Ovary (tissue), 9 donors: ENCODE measurements around the gene NPHP3. TPM values are rescaled to one million over a fixed set of nuclear protein-coding genes. Genes with fewer than 3 reads are reported as not detected.
"Not testable (repeated sequence)": the region's sequence is repeated elsewhere in the genome, so short reads cannot be mapped to it uniquely, and the experiment has no call there.

ENCODE experiments used
- DNase-seq, 5 donors: peaks; one replicate each; pipeline ENCODE4 v3.0.0-alpha.2; 2019 to 2020
- H3K27ac ChIP-seq, 2 donors: fragments of 200-600 bp; one replicate each; pipeline versions ENCODE4 v1.5.1 to v1.8.0; 2019 to 2022
- H3K27me3 ChIP-seq: fragments of 200-600 bp; one replicate; pipeline ENCODE4 v1.8.0; 2022
- H3K36me3 ChIP-seq: fragments of 200-600 bp; sonication (generic); one replicate; pipeline ENCODE4 v1.5.1; 2019
- H3K4me1 ChIP-seq: one replicate; pipeline ENCODE4 v1.8.1; 2013; ENCODE audit warnings: mild to moderate bottlenecking, moderate library complexity; ENCODE audit not compliant: insufficient read depth
- H3K4me3 ChIP-seq: fragments of 200-600 bp; sonication (generic); one replicate; pipeline ENCODE4 v1.5.1; 2017
- H3K9me3 ChIP-seq, 2 donors: fragments of 200-600 bp in 1 of 2; sonication (generic) in 1 of 2; one replicate each; pipeline versions ENCODE4 v1.5.1 to v1.8.1; 2013 to 2019; ENCODE audit warnings: mild to moderate bottlenecking in 1 of 2, moderate library complexity in 1 of 2
- EP300 ChIP-seq: sonication (generic); formaldehyde crosslinking; IDR thresholded peaks from one replicate; pipeline ENCODE4 v1.6.1; 2017; ENCODE audit warnings: antibody characterized with exemption
- POLR2A ChIP-seq: fragments of 450-650 bp; IDR thresholded peaks from one replicate; pipeline ENCODE4 v1.6.1; 2017; ENCODE audit warnings: antibody characterized with exemption, mild to moderate bottlenecking, moderate library complexity
- WGBS, 3 donors: extraction: QIAGEN DNeasy Blood & Tissue Kit in 1 of 3; methylation state at CpG; one replicate each; pipeline versions ENCODE4 v1.1.5 to v1.1.7; 2013 to 2017; 5-methylcytosine and 5-hydroxymethylcytosine counted together
- intact Hi-C, 4 donors: fragments of 100-400 bp; cut with DNase I; formaldehyde crosslinking; loops; one replicate each; pipeline versions ENCODE4 v1.11.0 to v1.15.1; 2022 to 2023
- polyA plus RNA-seq, 2 donors: library from polyadenylated mRNA; stranded (reverse); fragments of 200-250 nt in 1 of 2; fragments of 350-450 nt in 1 of 2; fragmentation: Illumina TruSeq in 1 of 2; extraction: RNeasy Lipid Tissue Mini Kit (QIAGEN cat#74804) in 1 of 2; gene quantifications; one replicate each; pipeline ENCODE4 v1.2.3, GENCODE V29; 2013 to 2014
- total RNA-seq, 7 donors: library from RNA; depleted of rRNA in 2 of 7; stranded (reverse); fragments of >200 nt in 2 of 7; fragmentation: NEBNext Ultra II Directional in 3 of 7; extraction: Animal tissue kit (Norgen Biotek cat#: 25700) in 3 of 7; gene quantifications; one replicate each; pipeline versions ENCODE4 v1.1.0 to v1.2.4, GENCODE V29; 2016 to 2023
- TF ChIP-seq, protein P1 (sequence below), 3 donors: fragments of 450-650 bp in 2 of 3; fragments of 200-600 bp in 1 of 3; IDR thresholded peaks; one replicate each; pipeline versions ENCODE4 v1.5.1 to v1.8.0; 2016 to 2022; ENCODE audit warnings: antibody characterized with exemption in 3 of 3, mild to moderate bottlenecking in 1 of 3
- donor health status: DM: no; HTN: no; CAD: no; lungs with moderate emphysema.
- donor health status: DM: no; HTN: no; CAD: no.
- donor health status: Bipolar disorder and iron deficiency.
- donor health status: DM: yes; HTN: yes; CAD: no.
- donor health status: DM: no; HTN: no; CAD: no.
- donor health status: DM: yes; HTN: yes; CAD: no.

Gene NPHP3
- total and polyA plus RNA-seq, 9 donors: 25.8 to 66.9 (median 36.8) TPM

DNA sequence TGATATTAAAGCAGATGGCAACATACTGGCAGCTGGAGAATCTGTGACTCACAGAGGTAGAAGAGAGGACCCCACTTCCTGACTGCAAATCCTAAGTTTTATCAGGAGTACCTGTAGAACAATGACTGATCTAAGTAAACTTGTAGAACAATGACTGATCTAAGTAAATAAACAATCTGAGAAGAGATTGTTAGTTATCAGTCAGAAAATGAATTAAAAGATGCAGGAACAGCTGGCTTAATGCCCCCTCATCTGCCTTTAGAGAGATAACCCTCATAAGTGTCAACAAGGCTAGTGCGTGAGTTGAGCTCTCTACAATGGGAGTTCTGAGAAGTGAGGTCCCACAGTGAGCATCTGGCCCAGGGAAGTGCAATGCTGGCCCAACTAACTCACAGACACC is 77.2 kb downstream of the NPHP3 start:
- TF ChIP-seq POLR2A (no peak), EP300 (no peak)
- TF ChIP-seq, protein P1, sequence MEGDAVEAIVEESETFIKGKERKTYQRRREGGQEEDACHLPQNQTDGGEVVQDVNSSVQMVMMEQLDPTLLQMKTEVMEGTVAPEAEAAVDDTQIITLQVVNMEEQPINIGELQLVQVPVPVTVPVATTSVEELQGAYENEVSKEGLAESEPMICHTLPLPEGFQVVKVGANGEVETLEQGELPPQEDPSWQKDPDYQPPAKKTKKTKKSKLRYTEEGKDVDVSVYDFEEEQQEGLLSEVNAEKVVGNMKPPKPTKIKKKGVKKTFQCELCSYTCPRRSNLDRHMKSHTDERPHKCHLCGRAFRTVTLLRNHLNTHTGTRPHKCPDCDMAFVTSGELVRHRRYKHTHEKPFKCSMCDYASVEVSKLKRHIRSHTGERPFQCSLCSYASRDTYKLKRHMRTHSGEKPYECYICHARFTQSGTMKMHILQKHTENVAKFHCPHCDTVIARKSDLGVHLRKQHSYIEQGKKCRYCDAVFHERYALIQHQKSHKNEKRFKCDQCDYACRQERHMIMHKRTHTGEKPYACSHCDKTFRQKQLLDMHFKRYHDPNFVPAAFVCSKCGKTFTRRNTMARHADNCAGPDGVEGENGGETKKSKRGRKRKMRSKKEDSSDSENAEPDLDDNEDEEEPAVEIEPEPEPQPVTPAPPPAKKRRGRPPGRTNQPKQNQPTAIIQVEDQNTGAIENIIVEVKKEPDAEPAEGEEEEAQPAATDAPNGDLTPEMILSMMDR (IDR thresholded peaks at IDR 0.05): no peak
- intact Hi-C loops: loop anchor here in 2 of 4 donors (10.0 kb wide), 2 partner anchors 110 to 390 kb away; no protein-coding TSS in a partner anchor
- Histone ChIP-seq H3K4me1 (no peaks in the 10 kb centered on the region), H3K27ac (no peak overlapping the region), H3K4me3 (no peak overlapping the region), H3K9me3 (no peaks in the 10 kb centered on the region), H3K27me3 (no peaks in the 10 kb centered on the region), H3K36me3 (no peaks in the 10 kb centered on the region)
- DNase-seq: no peak
- WGBS, 3 donors: 93 to 100% (median 96%) methylated on average over 1 of the region's 1 CpG

DNA sequence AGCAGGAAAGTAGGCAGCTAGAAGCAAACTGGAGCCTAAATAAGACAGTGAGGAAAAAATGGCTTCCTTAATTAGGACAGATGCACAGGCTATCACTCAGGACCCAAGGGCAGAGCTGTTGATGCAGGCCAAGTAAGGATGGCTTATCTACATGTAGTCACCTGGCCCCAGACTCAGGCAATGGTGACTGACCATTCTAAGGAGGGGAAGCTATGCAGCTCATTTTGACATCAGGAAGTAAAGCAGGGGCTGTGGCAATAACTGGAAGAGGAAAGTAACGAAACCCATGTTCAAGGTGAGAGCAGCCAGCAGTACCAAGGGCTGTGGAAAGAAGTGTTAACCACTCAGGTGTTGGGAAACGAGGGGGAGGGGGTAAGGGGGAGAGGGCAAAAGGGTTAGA is 78.8 kb downstream of the NPHP3 start:
- H3K4me1 ChIP-seq: no peaks in the 10 kb centered on the region
- WGBS, 3 donors: 72 to 81% (median 74%) methylated on average over 2 of the region's 2 CpGs
- H3K9me3 ChIP-seq: no peaks in the 10 kb centered on the region
- intact Hi-C loops: loop anchor here in 3 of 4 donors (2.0 to 10.0 kb wide), 4 partner anchors 106 to 389 kb away; no protein-coding TSS in a partner anchor
- H3K27ac ChIP-seq: no peak overlapping the region
- H3K4me3 ChIP-seq: no peak overlapping the region
- no peak for DNase-seq
- H3K36me3 ChIP-seq: no peaks in the 10 kb centered on the region
- no peak for TF ChIP-seq POLR2A
- TF ChIP-seq, protein P1 (IDR thresholded peaks at IDR 0.05): no peak
- no peaks in the 10 kb centered on the region for H3K27me3 ChIP-seq

DNA sequence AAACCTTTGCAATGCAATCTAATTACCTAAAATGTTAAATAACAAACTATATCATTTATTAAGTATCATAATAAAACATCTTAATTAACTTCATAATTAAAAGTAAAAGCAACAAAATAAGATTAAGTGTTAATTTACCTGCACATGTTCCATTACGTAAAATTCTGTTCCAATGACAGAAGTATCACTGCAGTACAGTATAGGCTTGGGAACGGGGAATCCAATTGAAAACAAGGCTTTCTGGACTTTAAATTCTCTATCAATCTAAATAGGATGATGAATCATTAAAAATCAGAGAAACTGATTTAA is 79.7 kb downstream of the NPHP3 start:
- TF ChIP-seq POLR2A (no peak), EP300 (no peak)
- TF ChIP-seq, protein P1 (IDR thresholded peaks at IDR 0.05): no peak
- no peak overlapping the region for H3K27ac ChIP-seq
- no peak for DNase-seq
- intact Hi-C loops: loop anchor here in 3 of 4 donors (2.0 to 10.0 kb wide), 4 partner anchors 105 to 388 kb away; no protein-coding TSS in a partner anchor
- H3K27me3 ChIP-seq: no peaks in the 10 kb centered on the region
- WGBS, 3 donors: 66 to 67% (median 67%) methylated on average over 2 of the region's 2 CpGs
- no peaks in the 10 kb centered on the region for H3K36me3 ChIP-seq
- H3K9me3 ChIP-seq: no peaks in the 10 kb centered on the region
- H3K4me1 ChIP-seq: no peaks in the 10 kb centered on the region
- no peak overlapping the region for H3K4me3 ChIP-seq

DNA sequence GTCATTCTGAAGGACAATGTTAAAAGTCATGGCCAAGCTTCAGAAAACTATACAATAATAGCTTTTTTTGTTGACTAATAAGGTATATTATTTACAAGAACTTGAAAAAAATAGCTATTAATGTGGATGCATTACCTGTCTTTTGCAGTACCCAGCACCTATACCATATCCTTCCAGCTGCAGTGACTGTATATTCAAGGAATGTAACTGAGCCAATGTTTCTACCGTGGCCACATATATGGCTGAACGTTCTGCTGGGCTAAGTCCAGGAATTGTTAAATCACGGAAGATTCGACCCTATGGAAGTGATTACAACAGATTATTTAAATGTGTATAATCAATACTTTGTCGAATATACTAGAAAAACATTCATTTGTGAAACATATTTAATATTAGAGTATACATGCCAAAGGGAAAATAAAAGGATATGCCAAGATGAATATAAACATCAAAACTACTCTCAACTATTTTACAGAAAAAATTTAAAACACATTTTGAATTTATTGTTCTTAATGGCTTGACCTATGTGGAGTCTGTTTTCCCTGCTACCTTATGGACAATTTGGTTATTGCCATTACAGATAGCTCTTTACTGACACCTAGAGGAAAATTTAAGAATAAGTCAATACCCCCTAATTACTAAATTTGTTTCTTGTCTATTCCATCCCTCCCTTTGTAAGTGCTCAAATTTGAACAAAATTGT is 80.2 kb downstream of the NPHP3 start:
- Histone ChIP-seq H3K36me3 (no peaks in the 10 kb centered on the region), H3K4me3 (no peak overlapping the region), H3K27ac (no peak overlapping the region), H3K4me1 (no peaks in the 10 kb centered on the region), H3K9me3 (no peaks in the 10 kb centered on the region), H3K27me3 (no peaks in the 10 kb centered on the region)
- 68 to 70% (median 69%) methylated on average over 5 of the region's 5 CpGs for WGBS, 3 donors
- TF ChIP-seq EP300: no peak
- TF ChIP-seq, protein P1 (IDR thresholded peaks at IDR 0.05): peak; percentile 61 to 82 (median 67)
- DNase-seq: no peak
- intact Hi-C loops: loop anchor here (2.0 to 10.0 kb wide), 5 partner anchors 105 to 387 kb away; no protein-coding TSS in a partner anchor

DNA sequence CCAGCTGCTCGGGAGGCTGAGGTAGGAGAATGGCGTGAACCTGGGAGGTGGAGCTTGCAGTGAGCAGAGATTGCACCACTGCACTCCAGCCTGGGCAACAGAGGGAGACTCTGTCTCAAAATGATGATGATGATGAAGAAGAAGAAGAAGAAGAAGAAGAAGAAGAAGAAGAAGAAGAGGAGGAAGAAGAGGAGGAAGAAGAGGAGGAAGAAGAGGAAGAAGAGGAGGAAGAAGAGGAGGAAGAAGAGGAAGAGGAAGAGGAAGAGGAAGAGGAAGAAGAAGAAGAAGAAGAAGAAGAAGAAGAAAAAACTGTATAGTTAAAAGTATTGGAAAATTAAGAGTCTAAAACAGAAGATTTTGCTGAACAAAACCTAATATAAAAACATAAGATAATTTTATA is 80.8 kb downstream of the NPHP3 start:
- WGBS, 3 donors: 93 to 95% (median 94%) methylated on average over 2 of the region's 2 CpGs
- intact Hi-C loops: loop anchor here (2.0 to 10.0 kb wide), 4 partner anchors 104 to 387 kb away; no protein-coding TSS in a partner anchor

More for the DNA sequence above, 80.8 kb downstream of the NPHP3 start:
- not testable (repeated sequence) for H3K4me1 ChIP-seq, H3K27me3 ChIP-seq, H3K27ac ChIP-seq, DNase-seq, H3K9me3 ChIP-seq, H3K4me3 ChIP-seq, H3K36me3 ChIP-seq
